Loucy (cell line): ENCODE data around the gene TTBK1.

Source experiments
- H2AFZ ChIP-seq: fragments of 200-600 bp; sonication (generic); 2 replicates; pipeline ENCODE4 v1.6.0; 2016; ENCODE audit warnings: antibody characterized with exemption, mild to moderate bottlenecking, low read length, moderate library complexity
- H3F3A ChIP-seq: fragments of 200-600 bp; 2 replicates; pipeline ENCODE4 v1.6.0; 2016; ENCODE audit warnings: antibody characterized with exemption, low read depth, mild to moderate bottlenecking
- H3K27me3 ChIP-seq: fragments of 200-600 bp; sonication (generic); 2 replicates; pipeline ENCODE4 v1.6.1; 2014; ENCODE audit warnings: low read length, mild to moderate bottlenecking; ENCODE audit not compliant: insufficient read depth, poor library complexity, severe bottlenecking
- H3K36me3 ChIP-seq: fragments of 200-600 bp; sonication (generic); 2 replicates; pipeline ENCODE4 v1.6.1; 2016; ENCODE audit warnings: low read length; ENCODE audit not compliant: insufficient read depth
- H3K4me1 ChIP-seq: fragments of 200-600 bp; sonication (generic); 2 replicates; pipeline ENCODE4 v1.5.1; 2014; ENCODE audit warnings: low read length, mild to moderate bottlenecking; ENCODE audit not compliant: insufficient read depth, poor library complexity, severe bottlenecking
- H3K4me2 ChIP-seq: fragments of 200-600 bp; sonication (generic); 2 replicates; pipeline ENCODE4 v1.6.0; 2014; ENCODE audit warnings: antibody characterized with exemption, low read length, low read depth, mild to moderate bottlenecking; ENCODE audit not compliant: poor library complexity, severe bottlenecking
- H3K4me3 ChIP-seq: fragments of 200-600 bp; sonication (generic); 2 replicates; pipeline ENCODE4 v1.5.1; 2014; ENCODE audit warnings: low read length, mild to moderate bottlenecking, mixed read lengths; ENCODE audit not compliant: poor library complexity, severe bottlenecking
- H3K79me2 ChIP-seq: fragments of 200-600 bp; sonication (generic); 2 replicates; pipeline ENCODE4 v1.6.1; 2014; ENCODE audit warnings: low read length; ENCODE audit not compliant: insufficient read depth
- H3K9ac ChIP-seq: fragments of 200-600 bp; sonication (generic); 2 replicates; pipeline ENCODE4 v1.6.0; 2014; ENCODE audit warnings: mild to moderate bottlenecking, low read depth, low read length, moderate library complexity; ENCODE audit not compliant: poor library complexity, severe bottlenecking
- H3K9me2 ChIP-seq: fragments of 200-600 bp; sonication (generic); replicated peaks from 2 replicates; pipeline ENCODE4 v1.6.1; 2016; ENCODE audit warnings: low read depth, low read length, mixed read lengths
- H3K9me3 ChIP-seq: fragments of 200-600 bp; sonication (generic); 2 replicates; pipeline ENCODE4 v1.6.1; 2014; ENCODE audit warnings: mild to moderate bottlenecking, antibody characterized with exemption, low read length, low read depth; ENCODE audit not compliant: insufficient read depth
- H4K20me1 ChIP-seq: fragments of 200-600 bp; sonication (generic); 2 replicates; pipeline ENCODE4 v1.6.0; 2014; ENCODE audit warnings: antibody characterized with exemption, low read length, mild to moderate bottlenecking; ENCODE audit not compliant: insufficient read depth, poor library complexity, severe bottlenecking
- CTCF ChIP-seq: fragments of 200-600 bp; sonication (generic); conservative IDR thresholded peaks from 2 replicates; pipeline ENCODE4 v1.5.1; 2014; ENCODE audit warnings: mild to moderate bottlenecking, antibody characterized with exemption, low read length
- EZH2phosphoT487 ChIP-seq: fragments of 200-600 bp; IDR thresholded peaks from 2 replicates; pipeline ENCODE4 v1.6.1; 2018; ENCODE audit warnings: antibody characterized with exemption, mild to moderate bottlenecking, moderate library complexity, borderline replicate concordance

Gene TTBK1

GRCh38 chr6:43307451-43308100 is 64.3 kb downstream of the TTBK1 start:
- H3K9me3 ChIP-seq = no peaks in the 10 kb centered on the region
- H3F3A ChIP-seq = no peaks in the 10 kb centered on the region
- no peaks in the 10 kb centered on the region for H3K9me2 ChIP-seq
- H3K9ac ChIP-seq = no peak overlapping the region
- H4K20me1 ChIP-seq = no peaks in the 10 kb centered on the region
- no peaks in the 10 kb centered on the region for H3K79me2 ChIP-seq
- H3K4me3 ChIP-seq = no peak overlapping the region
- H3K4me1 ChIP-seq = no peaks in the 10 kb centered on the region
- no peaks in the 10 kb centered on the region for H3K36me3 ChIP-seq
- H3K4me2 ChIP-seq = no peak overlapping the region
- no peaks in the 10 kb centered on the region for H3K27me3 ChIP-seq
- TF ChIP-seq CTCF = no peak
- TF ChIP-seq EZH2phosphoT487 = no peak
- no peak overlapping the region for H2AFZ ChIP-seq

GRCh38 chr6:43308101-43308989 is 65.1 kb downstream of the TTBK1 start, which contains the start of gene CRIP3:
Gene CRIP3 (minus strand): TSS chr6:43308826. CDS start chr6:43308792, 34 bp downstream.
- Histone ChIP-seq H4K20me1 (no peaks in the 10 kb centered on the region), H3K4me2 (no peak within 1 kb of the TSS), H3K4me3 (no peak within 1 kb of the TSS), H3F3A (no peaks in the 10 kb centered on the region), H3K9me2 (no peaks in the 10 kb centered on the region), H3K9me3 (no peaks in the 10 kb centered on the region), H3K9ac (no peak within 1 kb of the TSS), H3K4me1 (no peaks in the 10 kb centered on the region), H3K79me2 (no peaks in the 10 kb centered on the region), H2AFZ (no peak within 1 kb of the TSS), H3K27me3 (no peaks in the 10 kb centered on the region), H3K36me3 (no peaks in the 10 kb centered on the region)
- no peak for TF ChIP-seq CTCF
- no peak for TF ChIP-seq EZH2phosphoT487

- H3K27me3 ChIP-seq = no peaks in the 10 kb centered on the region
- H3K4me1 ChIP-seq = no peaks in the 10 kb centered on the region
- no peak overlapping the region for H3K4me3 ChIP-seq
- H3K9me3 ChIP-seq = no peaks in the 10 kb centered on the region
- no peaks in the 10 kb centered on the region for H3F3A ChIP-seq
- H3K9ac ChIP-seq = no peak overlapping the region
- TF ChIP-seq CTCF (no peak), EZH2phosphoT487 (no peak)
- no peaks in the 10 kb centered on the region for H3K79me2 ChIP-seq
- no peak overlapping the region for H3K4me2 ChIP-seq
- no peaks in the 10 kb centered on the region for H4K20me1 ChIP-seq
- no peak overlapping the region for H2AFZ ChIP-seq
- no peaks in the 10 kb centered on the region for H3K36me3 ChIP-seq
- no peaks in the 10 kb centered on the region for H3K9me2 ChIP-seq
These were observed 65.8 kb downstream of the TTBK1 start for GRCh38 chr6:43308990-43309477.
